Peyer's patch (tissue), 4 donors: ENCODE results near the gene GNGT2. TPM values are rescaled to one million over a fixed set of nuclear protein-coding genes. Genes with fewer than 3 reads are reported as not detected.

ENCODE experiments used
- DNase-seq, 3 donors: peaks; one replicate each; pipeline ENCODE4 v3.0.0-alpha.2; 2017 to 2019
- H3K27ac ChIP-seq, 4 donors: fragments of 200-600 bp; sonication (generic); one replicate each; pipeline ENCODE4 v1.5.1; 2016 to 2019
- H3K27me3 ChIP-seq, 2 donors: fragments of 200-600 bp; sonication (generic); one replicate each; pipeline ENCODE4 v1.5.1; 2019
- H3K36me3 ChIP-seq, 3 donors: fragments of 200-600 bp; sonication (generic); one replicate each; pipeline ENCODE4 v1.5.1; 2016 to 2019
- H3K4me1 ChIP-seq, 4 donors: fragments of 200-600 bp; sonication (generic); one replicate each; pipeline ENCODE4 v1.5.1; 2016 to 2019
- H3K4me3 ChIP-seq, 4 donors: fragments of 200-600 bp; sonication (generic); 1 replicate in 3 of 4; 2 replicates in 1 of 4; pipeline ENCODE4 v1.5.1; 2016 to 2019; ENCODE audit warnings: mild to moderate bottlenecking in 1 of 4
- H3K9me3 ChIP-seq, 4 donors: fragments of 200-600 bp; sonication (generic); one replicate each; pipeline ENCODE4 v1.5.1; 2016 to 2019; ENCODE audit warnings: mild to moderate bottlenecking in 1 of 4
- CTCF ChIP-seq, 6 experiments: fragments of 450-650 bp in 4 of 6; fragments of 200-600 bp in 2 of 6; sonication (generic) in 1 of 6; IDR thresholded peaks; one replicate each; pipeline ENCODE4 v1.5.1; 2017 to 2019; ENCODE audit warnings: antibody characterized with exemption in 6 of 6, mild to moderate bottlenecking in 3 of 6, moderate library complexity in 1 of 6
- POLR2A ChIP-seq, 2 donors: fragments of 450-650 bp; IDR thresholded peaks; one replicate each; pipeline ENCODE4 v1.5.1; 2017; ENCODE audit warnings: antibody characterized with exemption in 2 of 2, mild to moderate bottlenecking in 2 of 2, moderate library complexity in 2 of 2
- total RNA-seq, 4 donors: library from RNA; depleted of rRNA; stranded (reverse); fragments of >200 nt; gene quantifications; one replicate each; pipeline ENCODE4 v1.1.0, GENCODE V29; 2016

Gene GNGT2
- total RNA-seq, 4 donors from 2014 or later, result 4.8 to 14.0 TPM; not detected in 2

GRCh38 chr17:49213399-49213798 lies 3.0 kb upstream of the GNGT2 start:
- Histone ChIP-seq H3K4me3 (peak overlapping the region in 3 of 4 donors; percentile 6 to 43 (median 23)), H3K27ac (peak overlapping the region in 3 of 4 donors; percentile 14 to 90 (median 43)), H3K36me3 (no peaks in the 10 kb centered on the region), H3K27me3 (no peaks in the 10 kb centered on the region), H3K9me3 (no peaks in the 10 kb centered on the region), H3K4me1 (peaks cover 0 to 41% (median 30%) of the 10 kb centered on the region in 4 donors)
- peak in 1 of 3 donors; percentile 75 for DNase-seq
- TF ChIP-seq CTCF (IDR thresholded peaks at IDR 0.05) (no peak), POLR2A (IDR thresholded peaks at IDR 0.05) (no peak)

GRCh38 chr17:49209061-49209571 lies 1.3 kb downstream of the GNGT2 start:
- DNase-seq, result no peak
- Histone ChIP-seq H3K27ac (peak overlapping the region; percentile 75 to 90 (median 86)), H3K27me3 (no peaks in the 10 kb centered on the region), H3K36me3 (no peaks in the 10 kb centered on the region), H3K4me3 (peak overlapping the region in 1 of 4 donors; percentile 43), H3K4me1 (peaks cover 0 to 11% (median 6%) of the 10 kb centered on the region in 4 donors), H3K9me3 (no peaks in the 10 kb centered on the region)
- TF ChIP-seq POLR2A (IDR thresholded peaks at IDR 0.05), result no peak
- no peak for TF ChIP-seq CTCF (IDR thresholded peaks at IDR 0.05)

GRCh38 chr17:49204516-49204915 lies 5.9 kb downstream of the GNGT2 start:
- peaks cover 0 to 2% (median under 1%) of the 10 kb centered on the region in 4 donors for H3K4me1 ChIP-seq
- no peaks in the 10 kb centered on the region for H3K27me3 ChIP-seq
- no peaks in the 10 kb centered on the region for H3K36me3 ChIP-seq
- no peaks in the 10 kb centered on the region for H3K9me3 ChIP-seq
- no peak for DNase-seq
- TF ChIP-seq CTCF (IDR thresholded peaks at IDR 0.05) (no peak), POLR2A (IDR thresholded peaks at IDR 0.05) (no peak)
- H3K27ac ChIP-seq, result no peak overlapping the region
- no peak overlapping the region for H3K4me3 ChIP-seq

GRCh38 chr17:49203796-49204195 lies 6.6 kb downstream of the GNGT2 start:
- no peak overlapping the region for H3K4me3 ChIP-seq
- no peak overlapping the region for H3K27ac ChIP-seq

GRCh38 chr17:49201481-49201927 lies 8.9 kb downstream of the GNGT2 start:
- Histone ChIP-seq H3K36me3 (no peaks in the 10 kb centered on the region), H3K27ac (peak overlapping the region in 1 of 4 donors; percentile 2)

More at GRCh38 chr17:49203796-49204195, 6.6 kb downstream of the GNGT2 start:
- TF ChIP-seq CTCF (IDR thresholded peaks at IDR 0.05) (no peak), POLR2A (IDR thresholded peaks at IDR 0.05) (no peak)
- H3K9me3 ChIP-seq, result no peaks in the 10 kb centered on the region
- no peak for DNase-seq
- H3K27me3 ChIP-seq, result no peaks in the 10 kb centered on the region
- no peaks in the 10 kb centered on the region for H3K4me1 ChIP-seq
- no peaks in the 10 kb centered on the region for H3K36me3 ChIP-seq

More at GRCh38 chr17:49201481-49201927, 8.9 kb downstream of the GNGT2 start:
- Histone ChIP-seq H3K4me3 (no peak overlapping the region), H3K4me1 (no peaks in the 10 kb centered on the region), H3K9me3 (no peaks in the 10 kb centered on the region), H3K27me3 (no peaks in the 10 kb centered on the region)
- no peak for DNase-seq
- TF ChIP-seq POLR2A (IDR thresholded peaks at IDR 0.05) (no peak), CTCF (IDR thresholded peaks at IDR 0.05) (no peak)
